Measurements from ENCODE around the gene RNF150.

Gene RNF150

DNA sequence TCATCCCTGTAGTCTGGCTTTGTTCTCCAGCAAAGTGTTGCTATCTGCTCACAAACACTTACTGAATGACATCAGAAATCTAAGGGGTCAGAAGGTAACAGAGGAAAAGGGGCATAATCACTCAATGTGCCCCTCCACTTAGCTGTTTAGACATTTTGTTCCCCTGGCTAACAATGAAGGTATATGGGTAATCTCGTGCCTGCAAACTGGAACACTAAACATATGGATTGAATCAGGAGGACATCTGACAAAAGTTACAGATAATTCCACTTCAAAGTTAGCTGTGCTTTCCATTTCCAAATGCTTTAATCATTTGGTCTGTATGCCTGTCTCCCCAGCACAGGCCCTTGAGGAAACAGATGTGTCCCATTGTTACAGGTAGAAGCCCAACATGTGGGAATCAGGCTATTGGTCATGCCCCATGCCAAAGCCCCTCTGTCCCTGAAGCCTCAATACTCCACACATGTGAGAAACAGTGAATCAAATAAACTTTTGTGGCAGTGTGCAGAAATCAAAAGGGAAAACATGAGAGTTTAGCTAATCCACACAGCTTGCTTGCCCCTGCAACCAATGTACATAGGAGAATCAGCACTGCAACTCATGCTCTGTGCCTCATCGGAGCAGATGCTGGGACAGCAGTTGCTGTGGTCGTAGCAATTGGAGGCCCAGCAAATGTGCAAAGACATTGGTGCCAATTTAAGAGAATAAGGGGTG is 111.7 kb downstream of the RNF150 start:
- DNase-seq = no peak

DNA sequence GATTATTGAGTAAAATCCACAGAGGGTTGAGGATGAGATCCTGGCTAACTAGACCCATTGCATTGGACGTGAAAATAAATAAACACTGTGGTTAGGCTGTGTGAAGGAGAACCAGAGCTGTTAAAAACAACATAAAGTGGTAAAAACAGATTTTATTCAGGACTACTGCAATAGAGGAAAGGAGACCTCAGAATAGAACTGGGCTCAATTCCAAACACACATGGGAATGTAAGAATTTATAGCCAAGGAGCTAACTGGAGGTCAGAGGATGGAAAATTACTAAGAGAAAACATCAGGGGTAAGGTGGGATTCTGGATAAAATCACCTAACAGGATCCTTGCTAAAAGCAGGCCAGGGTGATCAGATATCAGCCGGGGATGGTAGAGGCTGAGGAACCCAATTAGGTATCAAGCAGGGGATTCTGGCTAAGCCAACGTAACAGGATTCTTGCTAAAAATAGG is 112.4 kb downstream of the RNF150 start:
- no peak for DNase-seq

DNA sequence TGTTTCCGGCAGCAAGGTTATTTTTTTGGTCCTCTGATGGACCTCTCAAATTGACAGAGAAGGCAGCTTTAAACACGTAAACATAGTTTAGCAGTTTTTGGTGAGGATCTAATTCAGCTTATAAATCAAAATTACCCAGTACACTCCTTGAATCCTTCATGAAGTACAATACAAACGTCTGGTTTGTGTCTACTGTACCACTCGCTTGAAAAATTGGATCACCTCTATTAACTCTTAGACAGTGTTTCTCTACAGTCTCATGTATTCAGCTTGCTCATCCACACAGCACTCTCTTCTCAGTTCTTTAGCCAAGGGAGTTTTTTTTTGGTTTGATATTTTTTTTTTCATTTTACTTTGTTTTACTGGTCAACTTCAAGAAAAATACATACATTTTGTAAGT is 113.5 kb downstream of the RNF150 start:
- no peak for DNase-seq

DNA sequence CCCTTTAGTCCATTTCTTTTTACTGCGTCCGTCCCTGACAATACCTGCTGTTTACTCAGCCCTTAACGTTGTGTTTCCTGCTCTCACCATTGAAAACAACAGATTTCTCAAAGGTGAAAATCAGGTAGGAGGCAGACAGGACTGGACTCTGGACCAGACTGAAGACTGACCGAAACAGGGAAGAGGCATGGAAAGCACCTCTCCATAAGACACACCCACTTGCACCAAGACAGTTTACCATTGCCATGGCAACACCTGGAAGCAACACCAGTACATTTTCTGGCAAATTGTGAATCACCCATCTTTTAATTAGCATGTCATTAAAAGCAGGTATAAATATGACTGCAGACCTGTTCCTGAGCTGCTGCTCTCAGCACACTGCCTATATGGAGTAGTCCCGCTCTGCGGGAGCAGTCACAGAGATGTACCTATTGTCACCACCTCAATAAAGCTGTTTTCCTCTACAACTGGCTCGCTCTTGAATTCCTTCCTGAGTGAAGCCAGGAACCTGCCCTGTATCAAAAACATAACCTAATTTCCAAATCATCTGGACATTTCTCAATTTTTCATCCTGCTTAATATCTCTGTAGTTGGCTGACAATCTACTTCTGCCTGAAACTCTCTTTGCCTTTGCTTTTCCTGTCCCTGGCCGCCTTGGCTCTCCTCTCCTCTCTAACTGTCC is 117.0 kb downstream of the RNF150 start:
- no peak for DNase-seq

DNA sequence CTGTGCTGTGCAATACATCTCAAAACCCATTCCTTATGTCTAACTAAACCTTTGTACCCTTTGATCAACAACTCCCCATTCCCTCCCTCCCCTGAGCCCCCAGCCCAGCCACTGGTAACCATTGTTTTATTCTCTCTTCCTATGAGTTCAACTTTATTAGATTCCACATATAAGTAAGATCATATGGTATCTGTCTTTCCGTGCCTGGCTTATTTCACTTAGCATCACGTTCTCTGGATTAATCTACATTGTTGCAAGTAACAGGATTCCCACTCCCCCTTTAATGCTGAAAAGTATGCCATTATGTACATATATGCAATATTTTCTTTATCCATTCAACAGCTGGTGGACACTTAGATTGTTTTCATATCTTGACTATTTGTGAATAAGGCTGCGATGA is 119.4 kb downstream of the RNF150 start:
- DNase-seq = no peak

DNA sequence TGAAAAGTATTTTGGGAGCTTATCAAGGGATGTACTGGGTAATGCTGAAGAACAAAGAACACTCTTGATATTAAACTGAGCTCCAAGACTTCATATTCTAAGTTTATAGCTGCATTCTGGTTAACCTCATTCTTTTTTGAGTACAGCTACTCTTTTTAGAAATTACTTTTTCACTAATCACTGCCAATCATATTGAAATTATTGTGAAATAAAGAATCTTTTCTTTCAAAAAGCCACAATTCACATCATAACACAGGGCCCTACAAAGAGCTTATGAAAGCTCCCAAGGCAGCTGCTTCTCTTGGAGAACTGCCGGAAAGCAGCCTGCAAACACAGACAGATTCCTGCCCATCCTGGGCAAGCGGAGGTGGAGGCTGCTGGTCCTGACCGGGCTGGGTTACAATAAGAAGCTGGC is 121.4 kb downstream of the RNF150 start:
- no peak for DNase-seq

DNA sequence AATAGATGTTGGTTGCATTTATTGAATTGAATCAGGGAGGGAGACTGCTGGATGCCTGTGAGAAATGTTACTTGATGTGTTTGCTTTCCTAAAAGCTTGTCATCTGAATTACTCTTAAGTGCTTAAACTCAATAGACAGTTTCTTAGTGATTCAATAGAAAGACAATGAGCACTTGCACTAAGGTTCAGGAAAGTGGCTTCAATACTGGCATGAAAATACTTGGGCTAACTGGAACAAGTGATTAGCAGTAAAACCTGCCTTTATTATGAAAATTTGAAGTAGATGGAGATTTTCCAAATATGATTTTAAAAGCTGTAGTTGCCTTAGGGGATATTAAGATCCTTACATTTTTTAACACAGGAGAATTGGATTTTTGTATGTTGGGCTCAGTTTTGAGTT is 123.3 kb downstream of the RNF150 start:
- DNase-seq = no peak

DNA sequence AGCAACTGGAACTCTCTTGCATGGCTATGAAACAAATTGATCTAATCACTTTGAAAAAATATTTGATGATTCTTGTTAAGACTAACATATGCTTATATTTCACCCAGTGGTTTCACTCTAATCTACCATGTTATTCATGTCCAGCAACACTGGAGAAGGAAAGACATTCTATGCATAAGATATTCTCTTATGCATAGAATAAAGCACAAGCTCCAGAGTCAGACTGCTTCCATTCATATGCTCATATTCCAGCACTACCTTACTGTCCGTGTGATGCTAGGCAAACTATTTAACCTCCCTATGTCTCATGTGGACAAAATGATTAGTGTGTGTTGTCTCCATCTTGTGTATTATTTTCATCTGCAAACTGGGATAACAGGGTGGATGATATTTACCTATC is 124.1 kb downstream of the RNF150 start:
- no peak for DNase-seq

DNA sequence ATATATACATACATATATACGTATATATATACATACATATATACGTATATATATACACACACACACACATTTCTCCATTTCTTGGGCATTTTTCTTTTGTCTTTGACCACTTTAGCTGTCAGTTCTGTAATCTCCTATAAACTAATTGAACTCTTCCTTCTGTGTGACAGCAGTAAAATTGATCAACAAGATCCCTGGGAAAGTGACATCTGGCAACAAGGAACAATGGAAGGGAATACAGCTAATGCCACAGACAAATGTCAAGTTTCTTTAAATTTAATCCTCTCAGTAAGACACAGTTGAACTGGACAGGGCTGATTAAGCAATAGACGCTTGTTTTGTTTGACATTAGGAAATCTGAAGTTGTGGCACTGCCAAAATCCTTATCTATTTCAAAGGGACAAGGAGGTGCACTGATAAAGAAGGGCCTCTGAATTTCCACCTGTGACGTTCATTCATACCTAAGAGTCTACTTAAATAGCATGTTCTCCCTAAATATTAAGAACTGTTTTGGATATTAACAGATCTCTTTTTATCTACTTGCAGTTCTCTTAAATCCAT is 126.9 kb downstream of the RNF150 start:
- no peak for DNase-seq

DNA sequence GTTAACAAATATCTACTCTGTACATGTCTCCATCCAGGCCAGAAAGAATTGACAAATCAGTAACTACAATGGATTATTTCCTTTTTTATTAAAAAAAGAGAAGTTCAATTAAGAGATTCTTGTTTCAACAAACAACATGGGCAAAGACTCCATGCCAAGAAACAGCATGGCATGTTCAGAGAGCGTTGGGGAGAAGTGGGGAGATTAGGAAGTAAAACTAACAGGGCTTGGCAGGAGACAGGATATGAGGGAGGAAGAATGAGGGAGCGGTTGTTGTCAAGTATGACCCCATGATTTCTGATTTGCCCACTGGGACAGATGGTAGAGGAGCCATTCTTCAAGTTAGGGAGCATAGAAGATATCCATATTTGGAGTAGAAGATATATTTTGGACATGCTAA is 128.4 kb downstream of the RNF150 start:
- peak; percentile 53 to 74 for DNase-seq

DNA sequence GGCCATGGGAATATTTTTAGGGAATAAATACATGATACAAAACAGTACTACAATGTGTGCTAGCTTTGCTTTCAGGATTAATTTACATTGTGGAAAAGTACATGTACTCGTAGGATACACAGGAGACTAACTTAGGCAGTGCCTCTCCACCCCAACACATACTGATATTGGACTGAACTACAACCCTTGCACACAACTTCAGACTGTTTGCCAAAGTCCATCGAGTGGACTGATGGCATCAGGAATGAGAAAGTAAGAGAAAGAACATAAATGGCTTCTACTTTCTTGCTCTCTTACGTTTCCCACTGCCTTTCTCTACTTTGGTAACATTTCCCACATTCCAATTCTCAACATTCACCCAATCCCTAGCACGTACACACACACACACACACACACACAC is 130.1 kb downstream of the RNF150 start:
- DNase-seq = no peak

DNA sequence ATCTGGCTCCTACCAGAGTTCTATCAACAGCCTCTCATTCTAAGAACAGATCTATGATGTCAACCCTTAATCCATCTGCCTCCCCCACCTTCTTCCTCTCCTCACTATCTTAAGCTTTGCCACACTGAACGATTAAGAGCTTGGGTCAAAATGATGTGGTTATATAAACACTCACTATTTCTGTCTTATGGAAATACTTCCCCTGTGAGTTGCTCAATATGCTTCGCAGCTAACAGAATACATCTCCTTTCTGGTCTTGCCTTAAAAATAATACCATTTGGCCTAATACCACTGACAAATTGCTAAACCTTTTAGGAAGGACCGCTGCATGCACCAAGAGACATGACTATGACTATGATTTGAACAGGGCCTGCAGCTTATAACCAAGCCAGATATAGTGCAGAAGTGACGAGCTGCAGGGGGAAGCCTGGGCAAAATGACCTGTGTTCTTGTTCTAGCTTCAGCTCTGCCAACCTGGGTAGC is 130.9 kb downstream of the RNF150 start:
- peak; percentile 81 to 83 for DNase-seq

DNA sequence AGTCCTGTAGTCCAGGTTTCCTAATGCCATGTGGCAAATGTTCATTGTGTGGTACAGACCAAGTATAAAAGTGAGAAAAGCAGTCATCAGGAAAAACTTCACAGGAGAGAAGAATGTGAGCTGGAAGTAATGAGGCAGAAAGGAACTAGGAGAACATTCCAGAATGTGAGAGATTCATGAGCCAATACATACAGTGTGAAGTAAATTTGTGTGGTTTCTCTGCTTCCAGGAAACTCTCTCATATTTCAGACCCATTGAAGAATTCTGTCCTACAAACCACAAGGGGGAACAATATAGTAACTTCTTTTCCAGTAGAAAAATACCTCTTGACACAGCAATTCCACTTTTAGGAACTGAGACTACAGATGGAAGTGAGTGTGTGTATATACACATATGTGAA is 136.5 kb downstream of the RNF150 start:
- DNase-seq = peak in 1 of 2 donors; percentile 11

DNA sequence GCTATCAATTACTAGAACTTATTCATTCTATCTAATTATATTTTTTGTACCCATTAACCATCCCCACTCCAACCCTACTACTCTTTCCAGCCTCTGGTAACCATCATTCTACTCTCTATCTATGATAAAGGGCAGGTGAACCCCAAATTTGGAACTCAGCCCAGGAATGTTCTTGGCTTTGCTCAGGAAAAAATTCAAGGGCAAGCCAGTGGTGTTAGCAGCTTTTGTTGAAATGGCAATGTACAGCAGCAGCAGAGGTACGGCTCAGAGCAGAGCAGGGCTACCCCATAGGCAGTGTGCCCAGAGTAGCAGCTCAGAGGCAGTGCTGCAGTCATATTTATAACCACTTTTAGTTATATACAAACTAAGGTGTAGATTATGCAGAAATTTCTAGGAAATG is 138.2 kb downstream of the RNF150 start:
- no peak for DNase-seq

DNA sequence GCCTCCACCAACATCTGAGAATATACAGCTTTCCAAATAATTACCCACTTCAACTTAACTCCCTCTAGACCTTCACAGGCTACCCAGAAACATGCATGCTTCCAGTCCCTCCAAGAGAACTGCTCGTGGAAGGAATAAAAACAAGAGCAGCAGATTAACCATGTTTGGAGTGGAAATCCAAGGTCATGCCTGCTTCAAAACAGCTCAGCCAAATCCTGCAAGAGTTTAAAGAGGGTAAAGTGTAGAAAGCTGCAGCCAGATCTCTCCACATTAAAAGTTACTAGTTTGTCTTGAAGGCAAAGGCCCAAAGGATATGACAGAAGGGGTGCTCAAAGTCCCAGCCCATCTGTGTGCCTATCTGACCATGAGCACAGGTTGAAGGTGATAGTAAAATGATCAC is 139.3 kb downstream of the RNF150 start:
- DNase-seq = no peak

DNA sequence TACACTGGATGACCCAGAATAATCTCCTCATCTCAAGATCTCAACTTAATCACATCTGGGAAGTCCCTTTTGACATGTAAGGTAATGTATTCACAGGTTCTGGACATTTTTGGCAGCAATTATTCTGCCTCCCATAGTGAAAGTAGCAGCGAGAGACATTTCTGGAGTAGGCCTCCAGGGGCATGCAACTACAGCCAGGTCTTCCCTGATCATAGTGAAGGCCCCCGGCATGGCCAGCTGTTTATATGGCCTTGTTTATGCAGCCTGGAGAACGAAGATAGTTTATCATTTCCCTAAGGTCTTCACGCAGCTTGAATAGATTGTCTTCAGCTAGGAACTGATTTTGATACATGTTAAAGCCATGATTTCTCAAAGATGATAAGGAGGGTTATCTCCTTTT is 139.9 kb downstream of the RNF150 start:
- no peak for DNase-seq

DNA sequence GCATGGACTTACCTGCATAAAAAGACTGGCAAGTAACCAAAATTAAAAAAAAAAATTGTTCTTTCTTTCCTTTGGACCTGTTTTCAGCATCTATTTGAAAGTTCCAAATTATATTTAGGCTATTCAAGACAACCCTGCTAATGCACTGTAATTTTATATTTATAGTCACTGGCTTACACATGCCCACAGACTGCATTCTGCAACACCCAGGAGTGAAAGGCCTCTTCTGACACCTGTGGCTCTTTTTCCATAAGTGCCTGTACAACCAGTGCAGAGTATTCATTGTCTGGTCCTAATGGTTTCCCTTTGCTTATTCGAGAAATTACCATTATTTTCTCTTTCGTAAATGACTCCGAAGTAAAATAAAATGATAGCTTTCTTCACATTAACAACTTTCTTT is 143.3 kb downstream of the RNF150 start:
- no peak for DNase-seq

DNA sequence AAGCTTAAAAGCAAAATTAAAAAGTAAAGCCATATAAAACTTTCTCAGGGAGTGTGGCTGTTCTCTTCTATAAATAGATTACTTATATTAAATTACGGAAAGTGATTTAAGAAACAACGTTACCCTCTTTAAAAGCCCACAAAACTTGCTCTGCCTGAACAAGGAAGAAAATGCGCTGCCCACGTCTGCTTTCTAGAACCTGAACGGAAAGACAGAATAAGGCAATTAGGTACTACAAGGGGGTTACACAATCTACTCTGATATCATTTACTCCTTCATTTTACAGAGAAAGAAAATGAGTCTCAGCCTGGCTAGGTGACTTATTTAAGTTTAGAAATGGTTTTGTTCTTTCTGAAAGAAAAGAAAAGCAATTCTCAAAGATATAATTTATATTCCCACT is 147.2 kb downstream of the RNF150 start:
- no peak for DNase-seq

DNA sequence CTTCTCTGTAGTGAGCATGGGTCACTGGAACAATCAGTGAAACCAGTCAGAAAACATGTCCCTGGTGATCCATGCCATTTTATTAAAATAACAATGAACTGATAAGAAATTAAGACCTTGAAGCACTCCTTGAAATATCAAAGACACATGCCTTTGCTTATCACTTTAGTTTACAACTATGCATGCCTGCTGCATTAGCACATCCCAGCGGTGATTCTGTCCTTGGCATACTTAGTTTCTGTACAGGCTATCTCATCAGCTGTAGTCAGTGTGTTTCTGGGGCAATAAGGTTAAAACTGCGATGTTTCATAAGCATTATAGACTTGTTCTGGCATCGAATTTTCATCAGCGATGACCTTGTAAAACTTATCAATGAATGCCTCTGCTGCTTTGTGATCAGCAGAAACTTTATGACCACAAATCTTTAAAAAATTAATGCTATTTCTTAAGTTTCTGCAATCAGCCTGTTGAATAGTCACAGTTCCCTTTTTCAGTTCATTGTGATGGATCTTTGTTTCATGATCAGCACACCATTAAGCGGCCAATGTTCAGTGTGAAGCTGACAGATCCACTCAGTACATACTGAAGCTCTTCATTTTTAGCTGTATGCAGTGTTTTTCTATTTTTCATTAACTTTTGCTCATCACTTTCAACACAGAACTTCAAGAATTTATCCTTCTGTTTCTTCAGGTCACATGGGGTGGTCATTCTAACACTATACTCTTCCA is 150.5 kb downstream of the RNF150 start:
- no peak for DNase-seq

DNA sequence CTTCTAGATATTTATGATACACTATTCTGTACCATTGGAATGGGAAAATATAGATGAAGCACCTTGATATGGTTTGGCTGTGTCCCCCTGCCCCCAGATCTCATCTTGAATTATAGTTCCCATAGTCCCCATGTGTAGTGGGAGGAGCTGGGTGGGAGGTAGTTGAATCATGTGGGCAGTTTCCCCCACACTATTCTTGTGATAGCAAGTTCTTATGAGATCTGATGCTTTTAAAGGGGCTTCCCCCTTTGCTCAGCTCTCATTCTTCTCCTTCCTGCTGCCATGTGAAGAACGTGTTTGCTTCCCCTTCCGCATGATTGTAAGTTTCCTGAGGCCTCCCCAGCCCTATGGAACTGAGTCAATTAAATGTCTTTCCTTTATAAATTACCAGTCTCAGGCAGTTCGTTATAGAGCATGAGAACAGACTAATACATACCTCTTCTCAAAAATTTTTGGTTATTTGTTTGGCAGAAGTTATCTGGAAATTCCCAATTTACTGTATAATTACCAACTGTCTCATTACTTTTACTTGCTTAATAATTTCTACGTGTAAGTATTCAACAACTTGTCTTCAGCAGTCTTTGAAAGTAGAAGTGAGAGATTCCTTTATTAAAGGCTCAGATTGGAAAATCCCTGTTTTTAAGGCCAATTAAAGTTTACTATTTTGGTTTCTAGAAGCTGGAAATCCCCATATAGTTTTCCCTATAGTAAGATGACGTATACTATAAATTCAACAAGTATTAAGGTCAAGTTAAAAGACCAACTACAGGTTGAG is 152.7 kb downstream of the RNF150 start:
- DNase-seq = no peak

DNA sequence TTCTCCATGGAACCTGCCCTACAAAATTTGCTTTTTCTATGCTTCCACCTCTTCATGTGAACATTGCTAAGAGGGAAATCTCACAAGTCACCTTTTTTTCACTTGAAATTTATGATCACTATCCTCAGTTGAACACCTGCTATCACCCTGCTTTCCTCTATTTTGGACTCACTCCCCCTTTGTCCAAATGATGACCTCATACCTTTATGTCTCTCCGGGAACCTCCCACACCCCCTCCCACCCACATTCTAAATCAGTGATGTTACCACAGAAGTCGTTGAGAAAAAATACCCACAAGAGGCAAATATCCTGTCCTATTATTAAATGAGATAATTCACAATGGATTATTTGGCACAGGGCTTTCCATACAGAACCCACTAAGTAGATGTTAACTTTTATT is 156.5 kb downstream of the RNF150 start:
- DNase-seq = no peak

DNA sequence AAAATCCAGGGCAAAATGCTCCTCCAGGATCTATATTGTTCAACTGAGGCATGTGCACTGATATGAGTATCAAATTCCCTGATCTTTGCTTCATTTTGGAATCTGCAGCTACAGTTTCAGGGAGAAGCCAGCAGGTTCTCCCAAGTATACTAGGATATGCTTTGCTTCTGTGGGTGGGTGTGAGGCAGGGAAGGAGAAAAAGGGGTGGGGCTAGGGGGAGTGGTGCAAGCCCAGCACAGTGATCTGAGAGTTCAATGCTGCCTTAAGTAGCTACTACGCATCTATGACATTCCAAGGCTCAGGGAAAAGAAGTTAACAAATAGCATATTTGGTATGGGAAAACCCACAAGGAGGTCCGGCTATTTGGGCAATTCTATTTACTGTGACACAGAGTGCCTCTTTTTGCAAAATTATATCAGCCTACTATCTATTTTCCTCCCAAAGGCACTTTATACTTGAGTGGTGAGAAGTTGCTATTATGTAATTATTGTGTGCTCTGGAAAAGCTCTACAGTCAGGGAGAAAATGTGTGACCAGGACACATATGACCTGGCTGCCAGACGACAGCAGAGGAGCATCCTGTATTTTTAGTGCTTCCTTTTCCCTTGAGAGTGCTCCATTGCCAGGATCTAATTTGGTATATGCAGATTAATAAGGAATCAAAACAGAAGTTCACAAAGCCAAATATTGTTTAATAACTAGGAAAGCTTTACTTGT is 162.0 kb downstream of the RNF150 start:
- DNase-seq = no peak

Data from inflammatory macrophage (primary cell).